ENCODE results near the gene SFN. TPM values are rescaled to one million over a fixed set of nuclear protein-coding genes. Genes with fewer than 3 reads are reported as not detected.

SFN gene
- total and polyA plus RNA-seq, 2 of the 13 experiments (the other 11 are each of a cell fraction or from before 2014, with no cell fraction given) = 4.3 to 5.6 TPM

- TF ChIP-seq ZBTB33 (CRISPR knock-in tag; IDR thresholded peaks at IDR 0.05) = 0 out of 2 replicates have a peak, but pooled peaks have one; percentile 15
- TF ChIP-seq MEIS1 (CRISPR knock-in tag; IDR thresholded peaks at IDR 0.05; ENCODE audit: borderline replicate concordance) = no peak
- no peak for TF ChIP-seq MTA3 (CRISPR knock-in tag; IDR thresholded peaks at IDR 0.05)
- 0 out of 2 replicates have a peak, but pooled peaks have one; percentile 9 for TF ChIP-seq ATF7-NPFF (CRISPR knock-in tag; IDR thresholded peaks at IDR 0.05; ENCODE audit: low read depth)
- TF ChIP-seq, protein P1, sequence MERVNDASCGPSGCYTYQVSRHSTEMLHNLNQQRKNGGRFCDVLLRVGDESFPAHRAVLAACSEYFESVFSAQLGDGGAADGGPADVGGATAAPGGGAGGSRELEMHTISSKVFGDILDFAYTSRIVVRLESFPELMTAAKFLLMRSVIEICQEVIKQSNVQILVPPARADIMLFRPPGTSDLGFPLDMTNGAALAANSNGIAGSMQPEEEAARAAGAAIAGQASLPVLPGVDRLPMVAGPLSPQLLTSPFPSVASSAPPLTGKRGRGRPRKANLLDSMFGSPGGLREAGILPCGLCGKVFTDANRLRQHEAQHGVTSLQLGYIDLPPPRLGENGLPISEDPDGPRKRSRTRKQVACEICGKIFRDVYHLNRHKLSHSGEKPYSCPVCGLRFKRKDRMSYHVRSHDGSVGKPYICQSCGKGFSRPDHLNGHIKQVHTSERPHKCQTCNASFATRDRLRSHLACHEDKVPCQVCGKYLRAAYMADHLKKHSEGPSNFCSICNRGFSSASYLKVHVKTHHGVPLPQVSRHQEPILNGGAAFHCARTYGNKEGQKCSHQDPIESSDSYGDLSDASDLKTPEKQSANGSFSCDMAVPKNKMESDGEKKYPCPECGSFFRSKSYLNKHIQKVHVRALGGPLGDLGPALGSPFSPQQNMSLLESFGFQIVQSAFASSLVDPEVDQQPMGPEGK (CRISPR knock-in tag; IDR thresholded peaks at IDR 0.05) = no peak
- TF ChIP-seq PAXIP1 (CRISPR knock-in tag; conservative IDR thresholded peaks at IDR 0.05) = peak; percentile 39
- TF ChIP-seq CCDC6 (CRISPR knock-in tag; IDR thresholded peaks at IDR 0.05) = no peak
- no peak for TF ChIP-seq HOMEZ (CRISPR knock-in tag; IDR thresholded peaks at IDR 0.05; ENCODE audit: low read depth)
- no peak for TF ChIP-seq CHCHD3 (CRISPR knock-in tag; IDR thresholded peaks at IDR 0.05)
- peak; percentile 72; the same call in 1 of the 2 replicates for TF ChIP-seq JUND (CRISPR knock-in tag; IDR thresholded peaks at IDR 0.05)
- TF ChIP-seq ZNF136 (CRISPR knock-in tag; IDR thresholded peaks at IDR 0.05; ENCODE audit: low read depth) = no peak
- no peak for TF ChIP-seq U2AF1 (optimal IDR thresholded peaks at IDR 0.05; ENCODE audit: low read depth, low read length)
- TF ChIP-seq RXRA (CRISPR knock-in tag; IDR thresholded peaks at IDR 0.05) = peak; percentile 51; the same call in 1 of the 2 replicates
- 0 out of 2 replicates have a peak, but pooled peaks have one; percentile 53 for TF ChIP-seq ZNF782 (CRISPR knock-in tag; IDR thresholded peaks at IDR 0.05; ENCODE audit: borderline replicate concordance)
- TF ChIP-seq, protein P2, sequence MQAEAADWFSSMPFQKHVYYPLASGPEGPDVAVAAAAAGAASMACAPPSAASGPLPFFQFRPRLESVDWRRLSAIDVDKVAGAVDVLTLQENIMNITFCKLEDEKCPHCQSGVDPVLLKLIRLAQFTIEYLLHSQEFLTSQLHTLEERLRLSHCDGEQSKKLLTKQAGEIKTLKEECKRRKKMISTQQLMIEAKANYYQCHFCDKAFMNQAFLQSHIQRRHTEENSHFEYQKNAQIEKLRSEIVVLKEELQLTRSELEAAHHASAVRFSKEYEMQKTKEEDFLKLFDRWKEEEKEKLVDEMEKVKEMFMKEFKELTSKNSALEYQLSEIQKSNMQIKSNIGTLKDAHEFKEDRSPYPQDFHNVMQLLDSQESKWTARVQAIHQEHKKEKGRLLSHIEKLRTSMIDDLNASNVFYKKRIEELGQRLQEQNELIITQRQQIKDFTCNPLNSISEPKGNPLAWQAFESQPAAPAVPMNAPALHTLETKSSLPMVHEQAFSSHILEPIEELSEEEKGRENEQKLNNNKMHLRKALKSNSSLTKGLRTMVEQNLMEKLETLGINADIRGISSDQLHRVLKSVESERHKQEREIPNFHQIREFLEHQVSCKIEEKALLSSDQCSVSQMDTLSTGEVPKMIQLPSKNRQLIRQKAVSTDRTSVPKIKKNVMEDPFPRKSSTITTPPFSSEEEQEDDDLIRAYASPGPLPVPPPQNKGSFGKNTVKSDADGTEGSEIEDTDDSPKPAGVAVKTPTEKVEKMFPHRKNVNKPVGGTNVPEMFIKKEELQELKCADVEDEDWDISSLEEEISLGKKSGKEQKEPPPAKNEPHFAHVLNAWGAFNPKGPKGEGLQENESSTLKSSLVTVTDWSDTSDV (CRISPR knock-in tag; IDR thresholded peaks at IDR 0.05) = no peak
- no peak for TF ChIP-seq ZBTB42 (CRISPR knock-in tag; IDR thresholded peaks at IDR 0.05)
These were observed 44.3 kb downstream of the SFN start (continued) for GRCh38 chr1:26907071-26907917.

Measured in HepG2 (cell line).